ENCODE data around the gene DLG2.

DNA sequence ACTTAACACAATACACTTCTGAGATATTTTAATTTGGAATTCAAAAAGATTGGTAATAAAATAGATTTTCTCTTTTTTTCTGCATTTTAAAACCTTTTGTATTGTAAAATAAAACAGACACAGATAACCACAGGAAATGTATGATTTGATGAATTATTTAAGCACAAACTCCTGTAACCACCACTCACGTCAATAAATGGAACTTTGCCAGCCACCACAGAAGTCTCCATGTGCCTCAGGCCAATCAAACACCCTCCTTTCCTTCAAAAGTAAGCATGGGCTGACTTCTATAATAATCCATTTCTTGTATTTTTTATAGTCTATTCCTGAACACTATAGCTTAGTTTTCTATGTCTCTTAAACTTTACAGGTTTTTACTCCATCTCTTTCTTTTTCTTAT is 721.7 kb downstream of the DLG2 start:
- TF ChIP-seq, protein P1, sequence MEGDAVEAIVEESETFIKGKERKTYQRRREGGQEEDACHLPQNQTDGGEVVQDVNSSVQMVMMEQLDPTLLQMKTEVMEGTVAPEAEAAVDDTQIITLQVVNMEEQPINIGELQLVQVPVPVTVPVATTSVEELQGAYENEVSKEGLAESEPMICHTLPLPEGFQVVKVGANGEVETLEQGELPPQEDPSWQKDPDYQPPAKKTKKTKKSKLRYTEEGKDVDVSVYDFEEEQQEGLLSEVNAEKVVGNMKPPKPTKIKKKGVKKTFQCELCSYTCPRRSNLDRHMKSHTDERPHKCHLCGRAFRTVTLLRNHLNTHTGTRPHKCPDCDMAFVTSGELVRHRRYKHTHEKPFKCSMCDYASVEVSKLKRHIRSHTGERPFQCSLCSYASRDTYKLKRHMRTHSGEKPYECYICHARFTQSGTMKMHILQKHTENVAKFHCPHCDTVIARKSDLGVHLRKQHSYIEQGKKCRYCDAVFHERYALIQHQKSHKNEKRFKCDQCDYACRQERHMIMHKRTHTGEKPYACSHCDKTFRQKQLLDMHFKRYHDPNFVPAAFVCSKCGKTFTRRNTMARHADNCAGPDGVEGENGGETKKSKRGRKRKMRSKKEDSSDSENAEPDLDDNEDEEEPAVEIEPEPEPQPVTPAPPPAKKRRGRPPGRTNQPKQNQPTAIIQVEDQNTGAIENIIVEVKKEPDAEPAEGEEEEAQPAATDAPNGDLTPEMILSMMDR (IDR thresholded peaks at IDR 0.05): no peak
- TF ChIP-seq POLR2AphosphoS5 (IDR thresholded peaks at IDR 0.05): no peak

Measured in sigmoid colon (tissue), 4 donors.